ENCODE data around the gene APOBEC3A.
"Not testable (repeated sequence)": the region's sequence is repeated elsewhere in the genome, so short reads cannot be mapped to it uniquely, and the experiment has no call there.

Gene APOBEC3A

DNA sequence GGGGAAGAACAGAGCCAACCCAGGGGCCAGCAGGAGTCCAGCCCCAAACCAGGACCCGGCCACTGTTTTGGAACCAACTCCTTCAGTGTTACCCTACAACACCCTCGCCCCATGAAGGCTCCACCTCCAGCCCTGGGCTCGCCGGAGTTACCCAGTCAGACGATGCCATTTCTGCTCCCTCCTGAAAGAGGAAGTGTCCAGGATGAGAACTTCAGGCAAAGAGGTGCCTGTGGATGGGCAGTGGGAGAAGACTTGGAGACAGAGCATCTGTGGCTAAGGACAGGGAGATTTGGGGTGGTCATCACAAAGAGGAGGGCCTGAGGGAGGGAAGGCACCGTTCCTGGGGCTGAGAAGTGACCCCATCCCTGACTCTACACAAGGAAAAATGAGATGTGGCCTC lies 38.7 kb downstream of the APOBEC3A start:
- Mint-ChIP-seq H3K4me1 (peaks cover 17% of the 10 kb centered on the region), H3K36me3 (ENCODE audit: low read depth) (no peaks in the 10 kb centered on the region), H3K27me3 (ENCODE audit: low read depth) (peaks cover 19% of the 10 kb centered on the region), H3K9me3 (peaks cover 7% of the 10 kb centered on the region), H3K4me3 (no peak overlapping the region), H3K27ac (no peak overlapping the region)
- TF ChIP-seq, protein P1, sequence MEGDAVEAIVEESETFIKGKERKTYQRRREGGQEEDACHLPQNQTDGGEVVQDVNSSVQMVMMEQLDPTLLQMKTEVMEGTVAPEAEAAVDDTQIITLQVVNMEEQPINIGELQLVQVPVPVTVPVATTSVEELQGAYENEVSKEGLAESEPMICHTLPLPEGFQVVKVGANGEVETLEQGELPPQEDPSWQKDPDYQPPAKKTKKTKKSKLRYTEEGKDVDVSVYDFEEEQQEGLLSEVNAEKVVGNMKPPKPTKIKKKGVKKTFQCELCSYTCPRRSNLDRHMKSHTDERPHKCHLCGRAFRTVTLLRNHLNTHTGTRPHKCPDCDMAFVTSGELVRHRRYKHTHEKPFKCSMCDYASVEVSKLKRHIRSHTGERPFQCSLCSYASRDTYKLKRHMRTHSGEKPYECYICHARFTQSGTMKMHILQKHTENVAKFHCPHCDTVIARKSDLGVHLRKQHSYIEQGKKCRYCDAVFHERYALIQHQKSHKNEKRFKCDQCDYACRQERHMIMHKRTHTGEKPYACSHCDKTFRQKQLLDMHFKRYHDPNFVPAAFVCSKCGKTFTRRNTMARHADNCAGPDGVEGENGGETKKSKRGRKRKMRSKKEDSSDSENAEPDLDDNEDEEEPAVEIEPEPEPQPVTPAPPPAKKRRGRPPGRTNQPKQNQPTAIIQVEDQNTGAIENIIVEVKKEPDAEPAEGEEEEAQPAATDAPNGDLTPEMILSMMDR (IDR thresholded peaks at IDR 0.05; ENCODE audit: unreplicated experiment in 3 of 3), result no peak

DNA sequence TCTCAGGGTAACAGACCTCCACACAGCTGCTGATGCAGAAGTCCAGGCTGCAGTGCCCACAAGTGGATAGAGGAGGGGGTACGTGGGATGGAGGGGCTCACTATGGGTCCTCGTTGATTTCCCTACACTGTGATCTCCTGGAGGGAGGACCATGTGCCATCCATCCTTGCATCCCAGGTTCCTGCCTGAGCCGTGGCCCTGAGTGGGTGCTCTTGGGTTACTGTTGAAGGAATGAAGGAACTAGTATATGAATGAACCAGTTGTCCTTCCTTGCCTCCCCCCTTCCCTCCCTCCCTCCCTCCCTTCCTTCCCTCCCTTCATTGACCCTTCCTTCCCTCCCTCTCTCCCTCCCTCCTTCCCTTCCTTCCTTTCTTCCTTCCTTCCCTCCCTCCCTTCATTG lies 40.1 kb downstream of the APOBEC3A start:
- peaks cover 19% of the 10 kb centered on the region for H3K27me3 Mint-ChIP-seq (ENCODE audit: low read depth)
- H3K9me3 Mint-ChIP-seq, result peaks cover 7% of the 10 kb centered on the region
- H3K27ac Mint-ChIP-seq, result no peak overlapping the region
- H3K36me3 Mint-ChIP-seq (ENCODE audit: low read depth), result no peaks in the 10 kb centered on the region
- TF ChIP-seq, protein P1 (IDR thresholded peaks at IDR 0.05; ENCODE audit: unreplicated experiment in 3 of 3), result no peak
- no peak overlapping the region for H3K4me3 Mint-ChIP-seq
- peaks cover 15% of the 10 kb centered on the region for H3K4me1 Mint-ChIP-seq

DNA sequence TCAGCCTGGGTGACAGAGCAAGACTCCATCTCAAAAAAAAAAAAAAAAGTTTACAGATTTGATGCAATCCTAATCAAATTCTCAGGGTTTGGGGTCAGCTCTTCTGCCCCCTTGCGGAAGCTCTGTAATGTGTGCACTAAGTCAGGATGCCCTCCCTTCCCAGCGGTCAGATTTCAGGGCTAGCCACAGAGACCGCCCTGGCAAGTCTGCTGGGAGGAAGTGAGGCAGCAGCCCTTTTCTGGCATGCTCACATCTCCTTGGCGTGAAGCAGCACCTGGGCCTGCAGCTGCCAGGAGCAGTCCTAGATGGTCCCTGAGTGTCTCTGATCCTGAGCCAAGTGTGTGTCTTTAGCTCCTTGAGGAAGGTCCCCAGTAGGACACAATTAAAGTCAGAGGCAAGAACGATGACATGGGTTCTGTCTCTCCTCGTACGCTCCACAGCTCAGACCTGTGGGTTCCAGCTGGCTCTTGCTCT lies 45.8 kb downstream of the APOBEC3A start:
- Mint-ChIP-seq H3K4me1 (peaks cover 9% of the 10 kb centered on the region), H3K9me3 (peaks cover 6% of the 10 kb centered on the region), H3K27ac (peak overlapping the region in 2 of 3 experiments; percentile 5 to 61), H3K4me3 (no peak overlapping the region), H3K36me3 (ENCODE audit: low read depth) (no peaks in the 10 kb centered on the region), H3K27me3 (ENCODE audit: low read depth) (peaks cover 12% of the 10 kb centered on the region)
- TF ChIP-seq, protein P1 (IDR thresholded peaks at IDR 0.05; ENCODE audit: unreplicated experiment in 3 of 3), result peak; percentile 68 to 77 (median 71)

DNA sequence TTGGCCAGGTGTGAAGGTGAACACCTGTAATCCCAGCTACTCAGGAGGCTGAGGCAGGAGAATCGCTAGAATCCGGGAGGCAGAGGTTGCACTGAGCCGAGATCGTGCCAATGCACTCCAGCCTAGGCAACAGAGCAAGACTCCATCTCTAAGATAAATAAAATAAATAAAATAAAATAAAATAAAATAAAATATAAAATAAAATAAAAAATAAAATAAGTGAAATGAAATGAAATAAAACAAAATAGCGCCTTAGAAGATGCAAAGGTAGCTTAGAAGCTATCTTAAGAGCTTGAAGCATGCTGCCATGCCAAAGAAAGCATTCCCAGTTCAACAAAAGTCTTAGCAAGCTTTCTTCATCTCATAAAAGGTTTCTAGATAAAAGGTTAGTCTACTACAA lies 49.8 kb downstream of the APOBEC3A start:
- TF ChIP-seq, protein P1 (IDR thresholded peaks at IDR 0.05; ENCODE audit: unreplicated experiment in 3 of 3), result no peak
- peaks cover 20% of the 10 kb centered on the region for H3K4me1 Mint-ChIP-seq
- H3K27ac Mint-ChIP-seq, result no peak overlapping the region
- H3K9me3 Mint-ChIP-seq, result peaks cover 4% of the 10 kb centered on the region
- peaks cover 15% of the 10 kb centered on the region for H3K27me3 Mint-ChIP-seq (ENCODE audit: low read depth)
- H3K4me3 Mint-ChIP-seq, result no peak overlapping the region
- H3K36me3 Mint-ChIP-seq (ENCODE audit: low read depth), result no peaks in the 10 kb centered on the region

DNA sequence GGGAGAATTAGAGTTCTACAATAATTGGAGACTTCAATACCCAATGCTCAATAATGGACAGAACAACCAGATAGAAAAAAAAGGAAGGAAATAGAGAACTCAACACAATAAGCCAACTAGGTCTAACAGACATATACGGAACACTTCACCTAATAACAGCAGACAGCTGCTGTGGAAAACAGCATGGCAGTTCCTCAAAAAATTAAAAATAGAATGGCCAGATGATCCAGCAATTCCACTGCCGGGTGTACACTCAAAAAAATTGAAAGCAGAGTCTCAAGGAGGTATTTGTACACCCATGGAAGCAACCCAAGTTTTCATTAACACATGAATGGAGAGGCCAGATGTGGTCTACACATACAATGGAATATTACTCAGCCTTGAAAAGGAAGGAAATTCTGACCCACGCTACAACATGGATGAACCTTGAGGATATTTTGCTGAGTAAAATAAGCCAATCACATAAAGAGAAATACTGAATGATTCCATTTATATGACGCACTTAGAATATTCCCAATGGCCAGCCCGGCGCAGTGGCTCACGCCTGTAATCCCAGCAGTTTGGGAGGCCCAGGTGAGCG lies 51.0 kb downstream of the APOBEC3A start:
- Mint-ChIP-seq H3K27ac (peak overlapping the region in 1 of 3 experiments; percentile 9), H3K27me3 (ENCODE audit: low read depth) (peaks cover 18% of the 10 kb centered on the region), H3K4me1 (peaks cover 28% of the 10 kb centered on the region)
- H3K4me3 Mint-ChIP-seq; H3K36me3 Mint-ChIP-seq (ENCODE audit: low read depth); H3K9me3 Mint-ChIP-seq: not testable (repeated sequence)

DNA sequence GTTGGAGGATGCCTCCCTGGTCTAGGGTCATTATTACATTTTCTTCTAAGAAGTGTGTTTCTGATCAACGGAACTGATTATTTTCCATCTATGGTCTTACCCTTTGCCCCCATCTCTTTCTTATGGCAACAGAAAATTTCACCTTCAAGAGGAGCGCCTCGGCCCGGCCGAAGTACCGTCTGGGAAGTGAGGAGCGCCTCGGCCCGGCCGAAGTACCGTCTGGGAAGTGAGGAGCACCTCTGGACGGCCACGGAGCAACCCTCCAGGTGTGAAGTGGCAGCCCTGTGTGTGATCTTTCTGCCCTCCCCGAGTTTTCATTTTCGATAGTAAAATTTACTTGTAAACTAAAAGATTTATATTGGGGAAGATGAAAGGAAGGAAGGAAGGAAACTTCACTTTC lies 53.5 kb downstream of the APOBEC3A start:
- Mint-ChIP-seq H3K9me3 (peaks cover 4% of the 10 kb centered on the region), H3K4me3 (no peak overlapping the region), H3K36me3 (ENCODE audit: low read depth) (no peaks in the 10 kb centered on the region), H3K27me3 (ENCODE audit: low read depth) (peaks cover 14% of the 10 kb centered on the region), H3K27ac (no peak overlapping the region), H3K4me1 (peaks cover 38% of the 10 kb centered on the region)
- TF ChIP-seq, protein P1 (IDR thresholded peaks at IDR 0.05; ENCODE audit: unreplicated experiment in 3 of 3), result no peak

Measured in nephron (organoid).